ENCODE results near the gene MTHFD1L.

- TF ChIP-seq CTCF (IDR thresholded peaks at IDR 0.05) (no peak), POLR2A (IDR thresholded peaks at IDR 0.05) (no peak)
These were observed 134.1 kb downstream of the MTHFD1L start for GRCh38 chr6:150999576-150999975.
